ENCODE data around the gene RFC3. TPM values are rescaled to one million over a fixed set of nuclear protein-coding genes. Genes with fewer than 3 reads are reported as not detected.

The RFC3 gene
- total and polyA plus RNA-seq, 9 of the 15 experiments (the other 6 are each of a cell fraction or from before 2014, with no cell fraction given): 31.3 to 94.0 (median 54.0) TPM

GRCh38 chr13:33817901-33818706 lies at the start of gene RFC3 (continued):
- 0 out of 4 replicates have a peak, but pooled peaks of 1 of the 2 experiments have one; percentile 46 for TF ChIP-seq TBL1XR1 (IDR thresholded peaks at IDR 0.05; ENCODE audit: low read length in 2 of 2)
- TF ChIP-seq ATF3 (IDR thresholded peaks at IDR 0.05): peak; percentile 87
- no peak for TF ChIP-seq ATF3 (CRISPR knock-in tag; conservative IDR thresholded peaks at IDR 0.05)
- no peak for TF ChIP-seq USF2 (CRISPR knock-in tag; IDR thresholded peaks at IDR 0.05)
- no peak for TF ChIP-seq ZNF277 (CRISPR knock-in tag; IDR thresholded peaks at IDR 0.05; ENCODE audit: borderline replicate concordance)
- no peak for TF ChIP-seq FOXP1 (CRISPR knock-in tag; IDR thresholded peaks at IDR 0.05)
- peak; percentile 65 to 81 for TF ChIP-seq E2F6 (IDR thresholded peaks at IDR 0.05; ENCODE audit: borderline replicate concordance in 1 of 2, extremely low read depth in 1 of 2, insufficient read depth in 1 of 2, insufficient read length in 1 of 2, low read depth in 1 of 2, low read length in 1 of 2, poor library complexity in 1 of 2, severe bottlenecking in 1 of 2)
- TF ChIP-seq LEF1 (IDR thresholded peaks at IDR 0.05): no peak
- TF ChIP-seq ZNF347 (CRISPR knock-in tag; IDR thresholded peaks at IDR 0.05; ENCODE audit: low read depth): no peak
- TF ChIP-seq DPF2 (IDR thresholded peaks at IDR 0.05): no peak
- TF ChIP-seq JUN (IDR thresholded peaks at IDR 0.05; ENCODE audit: borderline replicate concordance, low read depth, low read length): no peak
- no peak for TF ChIP-seq JUN (CRISPR knock-in tag; IDR thresholded peaks at IDR 0.05; ENCODE audit: borderline replicate concordance)
- TF ChIP-seq ZNF311 (CRISPR knock-in tag; IDR thresholded peaks at IDR 0.05): no peak
- peak; percentile 68 to 75 for TF ChIP-seq NRF1 (conservative IDR thresholded peaks at IDR 0.05 in 1 of 2, IDR thresholded peaks at IDR 0.05 in 1 of 2)
- TF ChIP-seq ZC3H4 (CRISPR knock-in tag; IDR thresholded peaks at IDR 0.05; ENCODE audit: borderline replicate concordance): no peak
- TF ChIP-seq JUND (IDR thresholded peaks at IDR 0.05; ENCODE audit: borderline replicate concordance, low read depth, low read length): peak; percentile 55; the same call in 1 of the 2 replicates
- peak; percentile 44; the same call in 1 of the 3 replicates for TF ChIP-seq JUND (tag; IDR thresholded peaks at IDR 0.05; ENCODE audit: borderline replicate concordance, low read depth, low read length)
- TF ChIP-seq SRF (CRISPR knock-in tag; IDR thresholded peaks at IDR 0.05): no peak
- TF ChIP-seq CXXC5 (CRISPR knock-in tag; IDR thresholded peaks at IDR 0.05): peak; percentile 91
- TF ChIP-seq BRD4 (IDR thresholded peaks at IDR 0.05): no peak
- TF ChIP-seq NFE2L1 (tag; IDR thresholded peaks at IDR 0.05; ENCODE audit: borderline replicate concordance, low read depth): no peak
- peak; percentile 22 for TF ChIP-seq RBM25 (IDR thresholded peaks at IDR 0.05; ENCODE audit: low read depth, low read length, severe bottlenecking)
- no peak for TF ChIP-seq RAD21 (CRISPR knock-in tag; conservative IDR thresholded peaks at IDR 0.05 in 1 of 2, IDR thresholded peaks at IDR 0.05 in 1 of 2)
